ENCODE data around the gene MAB21L4. TPM values are rescaled to one million over a fixed set of nuclear protein-coding genes. Genes with fewer than 3 reads are reported as not detected.

MAB21L4 gene
- total RNA-seq, 1 experiment from 2014 or later: 0.15 TPM

- H3K9ac ChIP-seq (ENCODE audit: extremely low read depth, insufficient read length, low read length): no peak overlapping the region
- H4K8ac ChIP-seq (replicated peaks; ENCODE audit: insufficient read length, low read depth, low read length): no peak overlapping the region
- no peaks in the 10 kb centered on the region for H3K79me2 ChIP-seq (ENCODE audit: insufficient read depth, low read length)
- no peak overlapping the region for H2AK5ac ChIP-seq (ENCODE audit: insufficient read length, low read length)
- H3K9me3 ChIP-seq (ENCODE audit: control insufficient read depth, low read depth, low read length): no peaks in the 10 kb centered on the region
- no peaks in the 10 kb centered on the region for H4K20me1 ChIP-seq (ENCODE audit: control insufficient read depth, insufficient read depth, insufficient read length)
- Mint-ChIP-seq H3K27ac (no peak overlapping the region), H3K27me3 (ENCODE audit: low read depth) (peaks cover 6% of the 10 kb centered on the region), H3K9me3 (peaks cover 2 to 5% of the 10 kb centered on the region in 2 experiments; a peak in 3 of 5 replicates), H3K36me3 (ENCODE audit: insufficient read depth in 1 of 3, low read depth in 3 of 3) (peaks cover 0 to 4% (median 0%) of the 10 kb centered on the region in 3 experiments; a peak in 2 of 7 replicates), H3K4me3 (no peak overlapping the region), H3K4me1 (no peaks in the 10 kb centered on the region)
- no peak overlapping the region for H2AFZ ChIP-seq (ENCODE audit: low read length)
- H2BK15ac ChIP-seq (ENCODE audit: low read depth, low read length): no peak overlapping the region
- DNase-seq: peak; percentile 24
- H3K4me1 ChIP-seq (ENCODE audit: insufficient read depth, low read length): no peaks in the 10 kb centered on the region
- no peak overlapping the region for H3K4me2 ChIP-seq (ENCODE audit: insufficient read depth, insufficient read length, low read length)
- H3T11ph ChIP-seq (ENCODE audit: low read length): no peak overlapping the region
- no peak overlapping the region for H3K4ac ChIP-seq (ENCODE audit: low read depth, low read length)
- WGBS (ENCODE audit: extremely low coverage, insufficient read length, low lambda C conversion rate): no CpG with 5 or more reads among the region's 21 CpGs
- no peaks in the 10 kb centered on the region for H3K23me2 ChIP-seq (ENCODE audit: insufficient read length, low read depth, low read length, poor library complexity, severe bottlenecking)
- no peaks in the 10 kb centered on the region for H3K27me3 ChIP-seq (ENCODE audit: insufficient read depth, low read length)
- H3K14ac ChIP-seq (ENCODE audit: insufficient read depth, low read length): no peak overlapping the region; the same call in 1 of the 2 replicates
- no peak overlapping the region for H3K27ac ChIP-seq (ENCODE audit: insufficient read length, low read depth, low read length)
- TF ChIP-seq CTCF (conservative IDR thresholded peaks at IDR 0.05): no peak
- no peak overlapping the region for H3K18ac ChIP-seq (ENCODE audit: insufficient read length, low read depth, low read length)
- no peak overlapping the region for H3K23ac ChIP-seq (ENCODE audit: insufficient read length, low read depth, low read length)
- no peak overlapping the region for H2BK20ac ChIP-seq (ENCODE audit: low read depth, low read length, poor library complexity, severe bottlenecking)
- no peak overlapping the region for H4K5ac ChIP-seq (ENCODE audit: insufficient read length, low read depth, low read length)
- no peak overlapping the region for H3K56ac ChIP-seq (ENCODE audit: insufficient read length, low read depth, low read length)
- H3K79me1 ChIP-seq (ENCODE audit: insufficient read depth, low read depth, low read length, poor library complexity, severe bottlenecking): no peaks in the 10 kb centered on the region
- no peak overlapping the region for H2BK12ac ChIP-seq (ENCODE audit: insufficient read length, low read depth, low read length)
- H4K91ac ChIP-seq (ENCODE audit: insufficient read length, low read depth, low read length): no peak overlapping the region
- no peak overlapping the region for H2BK120ac ChIP-seq (ENCODE audit: low read depth, low read length, poor library complexity, severe bottlenecking)
- no peak overlapping the region for H2BK5ac ChIP-seq (ENCODE audit: insufficient read length, low read length)
Observed at GRCh38 chr2:240932001-240932723, 36.2 kb upstream of the MAB21L4 start.

All from H9 (cell line).